Stimulated activated CD8-positive, alpha-beta memory T cell treated with anti-CD3 and anti-CD28 coated beads, Interleukin-2, amount 100 ng/mL, for 1 hour (primary cell): Measurements from ENCODE around the gene CREB3L1.

ENCODE experiments used
- DNase-seq, 2 donors: peaks; one replicate each; pipeline ENCODE4 v3.0.0-alpha.2; 2020; ENCODE audit warnings: low read depth in 2 of 2

The CREB3L1 gene, protein sequence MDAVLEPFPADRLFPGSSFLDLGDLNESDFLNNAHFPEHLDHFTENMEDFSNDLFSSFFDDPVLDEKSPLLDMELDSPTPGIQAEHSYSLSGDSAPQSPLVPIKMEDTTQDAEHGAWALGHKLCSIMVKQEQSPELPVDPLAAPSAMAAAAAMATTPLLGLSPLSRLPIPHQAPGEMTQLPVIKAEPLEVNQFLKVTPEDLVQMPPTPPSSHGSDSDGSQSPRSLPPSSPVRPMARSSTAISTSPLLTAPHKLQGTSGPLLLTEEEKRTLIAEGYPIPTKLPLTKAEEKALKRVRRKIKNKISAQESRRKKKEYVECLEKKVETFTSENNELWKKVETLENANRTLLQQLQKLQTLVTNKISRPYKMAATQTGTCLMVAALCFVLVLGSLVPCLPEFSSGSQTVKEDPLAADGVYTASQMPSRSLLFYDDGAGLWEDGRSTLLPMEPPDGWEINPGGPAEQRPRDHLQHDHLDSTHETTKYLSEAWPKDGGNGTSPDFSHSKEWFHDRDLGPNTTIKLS

DNA sequence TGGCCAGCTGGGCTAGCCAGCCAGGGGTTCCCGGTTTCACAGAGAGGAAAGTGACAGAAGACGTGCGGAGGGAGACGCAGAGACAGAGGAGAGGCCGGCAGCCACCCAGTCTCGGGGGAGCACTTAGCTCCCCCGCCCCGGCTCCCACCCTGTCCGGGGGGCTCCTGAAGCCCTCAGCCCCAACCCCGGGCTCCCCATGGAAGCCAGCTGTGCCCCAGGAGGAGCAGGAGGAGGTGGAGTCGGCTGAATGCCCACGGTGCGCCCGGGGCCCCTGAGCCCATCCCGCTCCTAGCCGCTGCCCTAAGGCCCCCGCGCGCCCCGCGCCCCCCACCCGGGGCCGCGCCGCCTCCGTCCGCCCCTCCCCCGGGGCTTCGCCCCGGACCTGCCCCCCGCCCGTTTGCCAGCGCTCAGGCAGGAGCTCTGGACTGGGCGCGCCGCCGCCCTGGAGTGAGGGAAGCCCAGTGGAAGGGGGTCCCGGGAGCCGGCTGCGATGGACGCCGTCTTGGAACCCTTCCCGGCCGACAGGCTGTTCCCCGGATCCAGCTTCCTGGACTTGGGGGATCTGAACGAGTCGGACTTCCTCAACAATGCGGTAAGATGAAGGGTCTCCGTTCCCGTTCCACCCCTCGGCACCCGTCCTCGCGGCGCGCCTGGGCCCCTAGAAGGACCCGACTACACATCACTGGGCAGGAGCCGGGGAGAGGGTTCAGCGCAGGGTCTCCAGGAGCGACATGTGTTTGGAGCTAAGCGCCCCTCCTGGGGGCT lies at the start of gene CREB3L1:
Gene CREB3L1 (plus strand): TSS at position 41 of the 765 bp plus-strand sequence. CDS start 450 bp downstream, at position 491.
- no peak for DNase-seq

DNA sequence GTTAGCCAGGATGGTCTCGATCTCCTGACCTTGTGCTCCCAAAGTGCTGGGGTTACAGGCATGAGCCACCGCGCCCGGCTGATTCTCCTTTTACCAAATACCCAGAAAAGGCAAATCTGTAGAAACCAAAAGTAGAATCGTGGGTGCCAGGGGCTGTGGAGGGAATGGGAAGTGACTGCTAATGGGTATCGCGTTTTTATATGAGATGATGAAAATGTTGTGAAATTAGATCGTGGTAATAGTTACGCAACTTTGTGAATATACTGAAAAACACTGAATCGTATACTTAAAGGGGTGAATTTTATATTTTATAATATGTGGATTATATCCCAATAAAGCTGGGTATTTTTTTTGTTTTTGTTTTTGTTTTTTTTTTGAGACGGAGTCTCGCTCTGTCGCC lies 48.2 kb upstream of the CREB3L1 start:
- DNase-seq: no peak

DNA sequence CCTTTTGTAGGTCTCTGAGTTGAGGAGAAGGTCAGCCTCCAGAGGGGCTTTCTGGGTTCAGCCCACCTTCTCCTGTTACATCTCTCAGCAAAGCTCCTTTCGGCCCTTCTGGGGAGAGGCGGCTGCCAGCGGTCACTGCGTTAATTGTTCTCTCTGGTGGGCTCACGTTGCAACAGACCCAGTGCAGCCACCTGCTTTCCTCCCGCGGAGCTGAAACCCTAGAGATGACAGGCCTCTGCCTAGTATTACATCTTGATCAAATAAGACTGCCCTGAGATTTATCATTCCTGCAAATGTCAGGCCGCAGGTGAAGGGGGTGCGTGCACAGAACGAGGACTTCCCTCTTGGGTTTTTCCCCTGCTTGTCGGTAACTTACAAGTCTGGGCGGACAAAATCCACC lies 43.2 kb upstream of the CREB3L1 start:
- DNase-seq: no peak

DNA sequence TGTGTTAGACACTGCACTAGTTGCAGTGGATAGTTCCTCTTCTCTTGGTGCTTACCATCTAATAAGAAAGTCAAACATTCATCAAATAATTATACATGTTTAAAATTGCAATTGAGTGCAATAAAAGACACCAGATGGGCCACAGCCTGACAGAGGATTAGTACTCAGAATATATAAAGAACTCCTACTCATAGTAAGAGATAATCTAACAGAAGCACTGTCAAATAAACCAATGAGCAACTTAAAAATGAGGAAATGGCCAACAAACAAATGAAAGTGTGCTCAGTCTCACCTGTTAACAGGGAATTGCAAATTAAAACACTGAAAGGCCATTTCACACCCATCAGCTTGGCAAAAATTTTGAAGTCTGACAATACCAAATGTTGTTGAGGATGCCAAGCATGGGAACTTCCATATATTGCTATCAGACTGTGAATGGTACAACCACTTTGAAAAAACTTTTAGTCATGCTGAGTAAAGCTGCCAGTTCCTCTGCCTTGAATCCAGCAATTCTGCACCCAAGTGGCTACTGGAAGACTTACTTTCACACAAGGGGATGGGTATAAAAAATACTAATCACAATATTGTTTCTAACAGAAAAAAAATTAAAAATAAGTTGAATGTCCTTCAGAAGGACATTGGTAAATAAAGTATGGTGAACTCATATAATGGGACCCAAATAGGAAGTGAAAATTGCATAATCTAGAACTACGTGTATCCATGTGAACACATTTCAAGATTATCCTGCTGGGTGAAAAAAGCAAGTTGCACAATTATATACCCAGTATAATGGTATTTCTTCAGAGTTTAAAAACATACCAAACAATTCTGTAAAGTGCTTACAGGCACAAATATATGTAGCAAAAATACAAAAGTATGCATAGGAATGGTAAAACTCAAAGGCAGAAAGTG lies 41.4 kb upstream of the CREB3L1 start:
- DNase-seq: no peak

DNA sequence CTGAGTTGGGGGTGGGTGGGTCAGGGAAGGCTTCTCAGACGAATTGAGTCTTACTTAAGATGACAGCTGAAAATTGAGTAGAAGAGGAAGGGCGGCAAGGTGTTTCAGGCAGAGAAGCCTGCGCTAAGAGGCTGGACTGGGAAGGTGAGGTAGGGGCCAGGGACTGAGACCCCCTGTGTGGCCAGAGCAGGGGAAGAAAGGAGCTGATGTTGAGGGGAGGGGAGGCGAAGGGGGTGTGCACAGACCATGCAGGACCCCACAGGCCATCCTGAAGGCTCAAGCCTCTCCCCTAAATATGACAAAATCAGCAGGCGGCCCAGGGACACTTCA lies 40.6 kb upstream of the CREB3L1 start:
- DNase-seq: no peak

DNA sequence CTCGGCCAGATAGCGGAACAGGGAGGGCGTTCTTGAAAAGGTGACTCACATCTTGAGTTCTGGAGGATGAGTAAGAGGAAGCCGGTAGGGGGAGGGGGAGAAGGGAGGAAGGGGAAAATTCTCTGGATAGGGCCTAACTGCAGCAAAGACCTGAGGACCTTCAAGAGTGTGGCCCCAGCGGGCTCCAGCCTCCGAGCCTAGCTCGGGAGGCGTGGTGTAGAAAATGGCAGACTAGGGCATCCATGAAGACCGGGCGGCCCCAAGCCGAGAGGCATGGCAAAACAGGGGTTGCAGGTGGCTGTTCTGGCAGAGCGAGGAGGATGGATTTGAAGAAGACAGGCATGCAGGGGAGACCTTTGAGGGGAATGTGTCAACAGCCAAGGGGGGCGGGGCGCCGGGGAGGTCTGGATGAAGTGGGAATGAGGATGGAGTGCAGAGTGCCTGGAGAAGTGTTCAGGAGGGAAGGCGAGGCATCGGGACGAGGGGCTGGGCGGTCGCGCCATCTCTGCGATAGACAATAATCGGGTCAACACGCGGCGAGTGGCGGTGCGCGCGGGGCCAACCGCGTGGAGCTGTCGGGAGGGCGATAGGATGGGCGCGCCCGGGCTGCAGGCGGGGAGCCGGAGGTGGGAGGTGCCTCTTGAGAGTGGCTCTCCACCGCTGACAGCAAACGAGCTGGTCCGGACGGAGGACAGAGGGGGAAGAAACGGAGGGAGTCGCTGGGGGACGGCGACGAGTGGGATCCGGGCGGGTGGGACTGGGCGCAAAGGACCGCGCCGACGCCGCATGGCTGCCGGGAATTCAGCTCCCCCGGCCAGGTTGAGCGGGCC lies 40.0 kb upstream of the CREB3L1 start:
- no peak for DNase-seq

DNA sequence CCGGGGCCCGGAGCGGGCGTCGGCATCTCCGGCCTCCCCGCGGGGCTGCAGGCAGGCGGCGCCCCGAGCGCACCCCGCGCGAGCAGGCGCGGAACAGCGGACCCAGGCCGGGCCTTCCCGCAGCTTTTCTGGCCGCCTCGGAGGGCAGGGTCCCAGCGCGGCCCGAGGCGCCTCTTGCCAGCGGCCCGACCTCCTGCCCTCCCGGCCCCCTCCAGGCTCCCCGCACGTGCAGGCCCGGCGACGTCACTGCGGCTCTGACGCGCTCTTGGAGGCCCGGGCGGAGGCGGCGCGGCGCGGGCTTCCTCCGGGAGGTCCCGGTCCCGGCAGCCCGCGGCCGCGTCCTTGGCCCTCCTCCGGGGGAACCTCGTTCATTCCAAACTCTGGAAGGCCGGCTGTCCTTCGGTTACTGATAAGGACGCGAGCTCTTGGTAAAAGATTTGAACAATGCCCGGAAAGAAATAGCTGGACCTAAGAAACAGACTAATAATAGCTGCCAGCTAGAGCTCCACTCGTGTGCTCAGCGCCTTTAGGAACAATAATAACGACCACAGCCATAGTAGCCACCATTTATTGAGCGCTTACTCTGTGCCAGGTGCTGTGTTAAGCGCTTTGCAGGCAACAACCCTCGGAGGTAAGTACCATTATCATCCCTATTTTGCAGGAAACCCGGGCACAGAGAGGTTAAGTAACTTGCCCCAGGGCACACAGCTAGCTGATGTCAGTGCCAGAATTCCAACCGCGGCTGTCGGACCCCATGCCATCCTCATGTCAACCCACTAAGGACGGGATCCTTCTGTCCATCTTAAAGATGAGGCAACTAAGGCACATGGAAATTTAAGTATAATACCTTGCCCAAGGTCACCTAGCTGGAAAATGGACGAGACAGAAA lies 39.1 kb upstream of the CREB3L1 start:
- DNase-seq: peak in 1 of 2 donors; percentile 29

DNA sequence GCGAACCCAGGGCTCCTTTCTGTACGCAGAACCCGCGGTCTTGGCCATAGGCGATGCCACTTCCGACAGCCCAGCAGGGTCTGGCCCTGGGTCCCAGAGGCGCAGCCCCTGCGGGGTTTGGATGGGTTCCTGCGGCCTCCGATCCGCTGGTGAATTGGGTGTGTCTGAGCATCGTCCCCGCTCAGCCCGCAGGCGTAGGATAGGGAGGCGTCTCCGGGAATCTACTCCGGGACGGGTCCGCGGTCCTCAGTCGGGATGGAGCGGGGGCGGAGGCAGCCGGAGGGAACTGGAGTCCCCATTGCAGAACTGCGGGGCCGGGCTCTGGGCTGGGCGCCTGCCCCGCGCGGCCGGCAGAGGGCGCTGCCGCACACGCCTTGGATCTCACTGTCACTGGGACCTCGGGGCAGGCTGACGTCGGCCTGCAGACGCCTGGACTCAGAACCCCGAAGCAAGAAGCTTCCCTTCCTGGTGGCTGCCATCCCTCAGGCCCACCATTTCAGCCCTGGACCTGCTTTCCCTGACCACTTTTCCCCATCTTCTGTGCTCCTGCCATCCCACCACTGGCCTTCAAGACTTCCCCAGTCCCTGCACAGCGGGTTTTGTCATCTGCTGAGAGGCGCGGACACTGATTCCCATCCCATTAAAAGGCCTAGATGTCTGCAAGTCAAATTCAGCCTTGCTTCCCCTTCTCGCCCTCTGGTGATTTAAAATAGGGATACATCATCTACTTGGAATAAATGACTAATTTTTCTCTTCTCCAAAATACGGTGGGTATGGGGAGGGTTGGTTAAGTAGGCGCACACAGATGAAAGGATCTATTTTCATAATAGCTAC lies 38.3 kb upstream of the CREB3L1 start:
- DNase-seq: peak; percentile 45 to 64

DNA sequence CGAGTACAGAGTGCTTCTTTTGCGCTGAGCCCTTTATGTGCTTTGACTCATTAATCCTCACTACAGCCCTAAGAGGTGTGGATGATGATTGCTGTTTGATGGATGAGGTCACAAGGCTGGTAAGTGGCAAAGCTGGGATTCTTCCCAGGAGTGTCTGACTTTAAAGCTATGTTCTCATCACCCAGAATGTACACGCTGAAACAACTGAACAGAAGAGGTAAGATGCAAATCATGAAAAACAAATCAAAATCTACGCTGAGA lies 37.7 kb upstream of the CREB3L1 start:
- no peak for DNase-seq

DNA sequence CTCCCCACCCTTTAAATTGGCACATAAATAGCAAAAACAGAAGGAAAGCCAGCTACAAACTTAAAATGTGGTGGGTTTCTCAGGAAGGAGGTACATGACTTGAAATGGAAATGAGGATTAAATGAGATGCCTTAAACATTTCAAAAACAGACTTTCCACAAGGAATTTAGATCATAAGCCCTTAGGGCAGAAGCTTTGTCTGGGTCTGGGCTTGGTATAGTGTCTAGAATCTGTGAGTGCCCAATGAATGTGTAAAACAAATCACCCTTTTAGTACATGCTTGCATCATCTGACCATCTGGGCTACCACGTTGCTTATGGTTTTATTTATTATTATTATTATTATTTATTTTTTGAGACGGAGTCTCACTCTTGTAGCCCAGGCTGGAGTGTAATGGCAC lies 37.1 kb upstream of the CREB3L1 start:
- no peak for DNase-seq

DNA sequence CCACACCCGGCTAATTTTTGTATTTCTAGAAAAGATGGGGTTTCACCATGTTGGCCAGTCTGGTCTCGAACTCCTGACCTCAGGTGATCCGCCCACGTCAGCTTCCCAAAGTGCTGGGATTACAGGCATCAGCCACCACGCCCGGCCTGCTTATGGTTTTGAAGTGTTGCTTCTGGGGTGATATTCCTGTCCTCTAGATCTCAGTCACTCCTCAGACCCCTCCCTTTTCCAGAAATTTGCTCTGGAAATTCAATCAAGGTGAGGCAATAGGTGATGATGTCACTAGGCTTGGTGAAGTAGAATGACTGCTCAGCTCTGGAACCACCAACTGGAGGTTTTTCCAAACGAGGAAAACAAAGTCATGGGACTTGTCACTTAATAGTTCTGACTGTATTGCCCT lies 36.6 kb upstream of the CREB3L1 start:
- DNase-seq: no peak

DNA sequence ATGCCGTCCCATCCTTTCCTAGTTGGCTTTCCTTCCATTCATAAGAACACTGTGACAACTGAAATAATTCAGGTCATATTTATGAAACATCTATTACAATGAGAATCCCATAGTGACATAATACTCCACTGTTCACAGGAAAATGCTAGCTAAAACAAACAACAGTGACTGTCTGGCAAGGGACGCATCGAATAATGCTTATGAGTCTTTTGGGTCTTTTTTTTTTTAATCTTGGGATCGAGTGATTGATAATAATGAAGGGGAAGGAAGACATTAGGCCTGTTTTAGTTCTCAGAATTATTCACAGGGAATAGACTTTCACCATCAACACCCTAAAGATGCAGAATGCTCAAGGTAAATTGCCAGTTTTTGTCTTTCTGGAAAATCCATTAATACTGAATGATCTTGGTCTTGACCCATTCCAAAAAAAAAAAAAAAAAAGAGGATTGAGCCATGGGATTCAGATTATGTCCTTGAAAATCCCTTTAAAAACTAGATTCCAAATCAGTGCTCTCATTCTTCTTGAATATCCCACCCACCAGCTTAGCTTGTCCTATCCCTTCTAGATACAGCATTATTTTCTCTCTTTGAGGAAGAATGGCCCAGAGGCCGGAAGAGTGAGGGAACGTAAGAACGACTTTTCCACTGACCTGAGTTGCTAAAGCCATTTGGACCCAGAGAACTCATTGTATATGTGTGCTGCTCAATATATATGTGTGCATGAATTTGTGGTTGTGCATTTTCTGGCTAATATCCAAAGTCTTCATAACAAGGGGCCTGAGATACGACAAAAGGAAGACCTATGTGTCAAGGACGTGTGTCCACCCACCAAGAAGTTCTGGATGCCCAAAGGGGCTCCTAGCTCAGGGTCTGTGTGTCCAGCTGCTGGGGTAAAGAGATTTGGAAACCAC lies 35.2 kb upstream of the CREB3L1 start:
- no peak for DNase-seq

DNA sequence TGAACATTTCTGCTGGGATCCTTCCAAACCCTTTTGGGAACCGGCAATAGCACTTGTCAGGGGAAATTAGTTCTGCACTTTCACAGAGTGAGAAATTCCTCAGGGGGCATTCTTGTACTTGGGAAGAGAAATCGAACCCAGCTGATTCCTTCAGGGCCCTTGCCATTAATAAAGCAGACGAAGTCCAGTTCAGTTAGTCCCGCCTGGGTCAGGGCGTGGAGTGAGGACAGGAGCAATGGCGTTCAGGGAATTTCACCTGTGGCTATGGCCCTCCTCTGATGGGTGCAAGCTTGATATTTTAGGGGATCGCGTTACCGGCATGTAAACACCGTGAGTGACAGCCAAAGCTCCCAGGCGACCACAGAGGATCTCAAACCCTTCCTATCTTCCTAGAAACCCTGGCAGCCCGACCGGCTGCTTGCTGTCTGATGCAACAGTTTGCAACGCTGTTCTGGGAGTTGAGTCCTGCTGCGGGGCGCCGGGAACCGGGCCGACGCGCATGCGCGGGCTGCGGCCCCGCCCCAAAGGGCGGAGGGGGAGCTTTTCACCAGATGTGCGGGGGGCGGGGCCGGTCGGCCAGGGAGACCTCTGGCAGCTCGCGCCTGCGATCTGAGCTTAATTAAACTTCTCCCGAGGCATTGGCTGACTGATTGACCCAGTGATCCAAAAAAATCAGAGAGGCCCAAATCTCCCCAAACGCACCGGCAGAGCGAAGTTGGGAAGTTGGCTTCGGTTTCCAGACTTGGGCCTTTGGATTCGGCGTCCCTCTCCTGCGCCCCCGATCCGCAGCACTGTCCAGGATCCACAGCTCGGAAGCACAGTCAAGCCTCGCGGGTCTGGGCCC lies 34.3 kb upstream of the CREB3L1 start:
- DNase-seq: peak; percentile 67 to 78

DNA sequence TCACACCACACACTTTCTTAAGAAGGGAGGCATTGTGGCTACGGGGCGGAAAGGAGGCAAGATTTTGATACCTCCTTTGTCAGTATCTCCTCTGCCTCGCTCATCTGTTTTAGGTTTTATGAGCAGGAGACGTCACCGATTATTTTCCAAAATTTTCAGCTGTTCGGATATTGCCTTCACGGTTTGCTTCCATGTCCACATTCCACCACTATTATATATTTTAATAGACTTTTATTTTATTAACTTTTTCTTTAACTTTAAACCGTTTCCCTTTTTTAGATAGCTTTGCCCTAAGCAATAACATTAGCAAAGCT lies 33.7 kb upstream of the CREB3L1 start:
- DNase-seq: no peak

DNA sequence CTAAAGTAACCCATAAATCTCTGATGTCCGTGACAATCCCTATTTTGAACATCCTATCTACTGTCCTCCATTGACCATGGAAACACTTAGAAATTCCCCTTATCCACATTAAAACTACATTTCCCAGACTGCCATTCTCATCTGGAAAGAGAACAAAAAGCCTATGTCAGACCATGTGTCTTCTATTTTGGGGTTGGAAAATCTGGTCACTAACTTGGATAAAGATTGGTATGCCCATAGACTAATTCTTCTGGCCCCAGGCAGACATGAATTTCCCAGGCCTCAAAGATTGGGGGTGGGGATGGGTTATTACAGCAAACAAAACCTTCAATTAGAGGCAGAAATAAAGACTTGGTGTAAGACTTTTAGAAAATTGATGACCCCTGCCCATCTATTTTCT lies 30.9 kb upstream of the CREB3L1 start:
- no peak for DNase-seq

DNA sequence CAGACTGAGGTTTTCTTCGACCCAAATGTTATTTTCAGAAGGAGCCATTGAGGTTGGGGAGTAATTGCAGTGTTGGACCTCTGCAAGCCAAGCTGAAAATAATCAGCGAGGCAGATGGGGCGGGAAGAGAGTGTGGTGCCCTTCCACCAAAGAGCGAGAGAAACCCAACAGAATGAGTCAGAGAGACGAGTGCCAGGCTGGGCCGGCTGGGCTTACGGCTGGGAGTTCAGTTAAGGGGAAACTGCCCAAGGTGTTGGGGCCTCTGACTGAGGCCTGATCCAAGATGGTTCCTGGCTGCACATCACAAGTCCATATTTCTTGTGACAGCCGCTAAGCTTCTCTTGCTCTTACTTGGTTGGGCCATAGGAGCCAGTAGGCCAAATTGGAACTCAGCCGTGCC lies 30.4 kb upstream of the CREB3L1 start:
- no peak for DNase-seq

DNA sequence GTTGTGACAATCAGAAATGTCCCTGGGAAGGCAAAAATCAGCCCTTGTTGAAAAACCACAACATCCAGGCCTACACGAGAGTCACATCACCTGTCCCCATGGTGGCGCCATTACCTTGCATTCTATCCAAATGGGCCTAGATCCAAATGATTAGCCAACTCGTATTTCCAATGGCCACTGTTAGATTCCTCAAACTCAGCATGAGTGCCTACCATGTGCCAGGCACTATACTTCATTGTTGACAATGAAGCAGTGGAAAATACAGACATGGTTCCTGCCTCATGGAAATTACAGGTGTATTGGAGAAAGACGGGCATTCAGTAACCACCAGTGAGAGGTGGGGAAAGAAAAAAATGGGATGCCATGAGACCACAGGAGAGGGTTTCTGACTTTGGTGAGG lies 29.8 kb upstream of the CREB3L1 start:
- no peak for DNase-seq
